ENCODE results near the gene KRTAP10-6. TPM values are rescaled to one million over a fixed set of nuclear protein-coding genes. Genes with fewer than 3 reads are reported as not detected.
"Not testable (repeated sequence)": the region's sequence is repeated elsewhere in the genome, so short reads cannot be mapped to it uniquely, and the experiment has no call there.

The KRTAP10-6 gene
- polyA plus RNA-seq, 2 of the 4 experiments (the other 2 are of a cell fraction): not detected

- DNase-seq (ENCODE audit: low read depth in 1 of 2, low spot score in 1 of 2) (no peak), ATAC-seq (no peak), FAIRE-seq (no peak)
- Histone ChIP-seq H3K9me3 (peaks cover 5% of the 10 kb centered on the region; the same call in 1 of the 3 replicates), H3K4me2 (no peak within 1 kb of the TSS), H3K27ac (no peak within 1 kb of the TSS), H3K4me3 (no peak within 1 kb of the TSS), H3K4me1 (no peaks in the 10 kb centered on the region)
- CTCF ChIA-PET: no interaction called here
- WGBS (ENCODE audit: missing lambda C conversion rate): 50% methylated on average over 2 of the region's 8 CpGs
- POLR2A ChIA-PET: no interaction called here
- TF ChIP-seq MAX (IDR thresholded peaks at IDR 0.05) (no peak), JUN (IDR thresholded peaks at IDR 0.05) (no peak), MAFK (IDR thresholded peaks at IDR 0.05; ENCODE audit: partially characterized antibody) (no peak), FOXS1 (CRISPR knock-in tag; IDR thresholded peaks at IDR 0.05) (no peak), HMGXB4 (CRISPR knock-in tag; IDR thresholded peaks at IDR 0.05; ENCODE audit: borderline replicate concordance) (no peak), CBX2 (IDR thresholded peaks at IDR 0.05; ENCODE audit: borderline replicate concordance, low read depth) (no peak), RNF2 (IDR thresholded peaks at IDR 0.05; ENCODE audit: borderline replicate concordance, low read depth) (no peak), SREBF2 (IDR thresholded peaks at IDR 0.05) (no peak), RCOR1 (IDR thresholded peaks at IDR 0.05; ENCODE audit: low read depth, low read length) (no peak), ZSCAN20 (CRISPR knock-in tag; IDR thresholded peaks at IDR 0.05) (no peak)
These were observed 19.8 kb upstream of the KRTAP10-6 start, which contains the start of gene KRTAP10-8 for GRCh38 chr21:44612029-44612486. Gene KRTAP10-8, plus strand, starts transcription at chr21:44612079. Its CDS starts 22 bp downstream, at chr21:44612101.

GRCh38 chr21:44611551-44611950, 19.2 kb upstream of the KRTAP10-6 start:
- peaks cover 5% of the 10 kb centered on the region; the same call in 1 of the 3 replicates for H3K9me3 ChIP-seq
- no peaks in the 10 kb centered on the region for H3K4me1 ChIP-seq
- H3K27ac ChIP-seq: no peak overlapping the region
- no peak for ATAC-seq
- no peak for DNase-seq (ENCODE audit: low read depth in 1 of 2, low spot score in 1 of 2)
- WGBS (ENCODE audit: missing lambda C conversion rate): 21% methylated on average over 4 of the region's 4 CpGs
- no peak for FAIRE-seq
- ChIA-PET POLR2A (no interaction called here), CTCF (no interaction called here)
- TF ChIP-seq FOSB (CRISPR knock-in tag; IDR thresholded peaks at IDR 0.05): no peak
- no peak overlapping the region for H3K4me2 ChIP-seq
- H3K4me3 ChIP-seq: no peak overlapping the region

- DNase-seq (ENCODE audit: low read depth in 1 of 2, low spot score in 1 of 2); POLR2A ChIA-PET; H3K9me3 ChIP-seq; H3K4me1 ChIP-seq; H3K4me2 ChIP-seq; FAIRE-seq; CTCF ChIA-PET; H3K4me3 ChIP-seq; ATAC-seq; H3K27ac ChIP-seq: not testable (repeated sequence)
- WGBS (ENCODE audit: missing lambda C conversion rate): 29% methylated on average over 7 of the region's 7 CpGs
These were observed 18.0 kb upstream of the KRTAP10-6 start for GRCh38 chr21:44610157-44610843.

- TF ChIP-seq USF2 (IDR thresholded peaks at IDR 0.05): no peak
- TF ChIP-seq EHF (CRISPR knock-in tag; IDR thresholded peaks at IDR 0.05): no peak
- TF ChIP-seq EHMT2 (IDR thresholded peaks at IDR 0.05; ENCODE audit: low read depth): no peak
- no peak for TF ChIP-seq BCL3 (IDR thresholded peaks at IDR 0.05)
- no peak for TF ChIP-seq ZNF302 (CRISPR knock-in tag; IDR thresholded peaks at IDR 0.05)
- TF ChIP-seq MYC (IDR thresholded peaks at IDR 0.05; ENCODE audit: borderline replicate concordance, low read length): no peak
- TF ChIP-seq TP53 (CRISPR knock-in tag; IDR thresholded peaks at IDR 0.05): no peak
- Histone ChIP-seq H3K4me2 (no peak overlapping the region), H3K4me3 (no peak overlapping the region), H3K9me3 (peaks cover 5% of the 10 kb centered on the region; the same call in 1 of the 3 replicates), H3K4me1 (no peaks in the 10 kb centered on the region), H3K27ac (no peak overlapping the region)
- ATAC-seq: no peak
- no peak for DNase-seq (ENCODE audit: low read depth in 1 of 2, low spot score in 1 of 2)
- FAIRE-seq: no peak
- ChIA-PET CTCF (no interaction called here), POLR2A (no interaction called here)
These were observed 16.9 kb upstream of the KRTAP10-6 start for GRCh38 chr21:44609193-44609592.
